HFF-Myc (cell line): Measurements from ENCODE around the gene KCNJ6.
"Not testable (repeated sequence)": the region's sequence is repeated elsewhere in the genome, so short reads cannot be mapped to it uniquely, and the experiment has no call there.

Experiments used
- DNase-seq: peaks from one replicate; pipeline ENCODE4 v3.0.0-alpha.2; 2011; ENCODE audit warnings: low read depth; ENCODE audit errors: extremely low read depth
- H3K4me3 ChIP-seq: replicated peaks from 2 replicates; pipeline ENCODE4 v1.5.1; 2011; ENCODE audit warnings: low read depth, mild to moderate bottlenecking, control low read depth, low read length
- TF ChIP-seq, protein P1 (sequence below): IDR thresholded peaks from 2 replicates; pipeline ENCODE4 v1.5.1; 2012; ENCODE audit warnings: mild to moderate bottlenecking, low read depth, low read length, control low read depth; ENCODE audit errors: missing control alignments

KCNJ6 gene

DNA sequence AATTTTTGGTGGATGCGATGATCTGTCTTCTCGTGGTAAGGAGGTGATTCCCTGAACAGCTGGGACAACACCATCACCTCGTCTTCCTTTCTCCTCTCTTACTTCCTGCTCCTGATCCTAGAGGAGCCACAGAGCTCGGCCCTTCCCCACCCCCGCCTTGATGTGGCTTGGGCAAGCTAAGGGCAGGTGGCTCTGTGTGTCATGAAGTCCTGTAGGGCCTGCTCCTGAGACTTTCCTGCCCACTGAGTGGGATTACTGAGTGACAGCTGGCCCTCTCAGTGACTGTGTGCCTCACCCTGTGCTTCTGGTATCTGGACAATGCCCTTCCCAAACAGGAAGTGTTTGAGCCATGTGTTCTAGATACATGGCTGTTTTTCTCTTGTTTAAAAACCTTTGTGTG lies 153.0 kb downstream of the KCNJ6 start:
- no peak for DNase-seq
- TF ChIP-seq, protein P1, sequence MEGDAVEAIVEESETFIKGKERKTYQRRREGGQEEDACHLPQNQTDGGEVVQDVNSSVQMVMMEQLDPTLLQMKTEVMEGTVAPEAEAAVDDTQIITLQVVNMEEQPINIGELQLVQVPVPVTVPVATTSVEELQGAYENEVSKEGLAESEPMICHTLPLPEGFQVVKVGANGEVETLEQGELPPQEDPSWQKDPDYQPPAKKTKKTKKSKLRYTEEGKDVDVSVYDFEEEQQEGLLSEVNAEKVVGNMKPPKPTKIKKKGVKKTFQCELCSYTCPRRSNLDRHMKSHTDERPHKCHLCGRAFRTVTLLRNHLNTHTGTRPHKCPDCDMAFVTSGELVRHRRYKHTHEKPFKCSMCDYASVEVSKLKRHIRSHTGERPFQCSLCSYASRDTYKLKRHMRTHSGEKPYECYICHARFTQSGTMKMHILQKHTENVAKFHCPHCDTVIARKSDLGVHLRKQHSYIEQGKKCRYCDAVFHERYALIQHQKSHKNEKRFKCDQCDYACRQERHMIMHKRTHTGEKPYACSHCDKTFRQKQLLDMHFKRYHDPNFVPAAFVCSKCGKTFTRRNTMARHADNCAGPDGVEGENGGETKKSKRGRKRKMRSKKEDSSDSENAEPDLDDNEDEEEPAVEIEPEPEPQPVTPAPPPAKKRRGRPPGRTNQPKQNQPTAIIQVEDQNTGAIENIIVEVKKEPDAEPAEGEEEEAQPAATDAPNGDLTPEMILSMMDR = no peak
- H3K4me3 ChIP-seq = no peak overlapping the region

- no peak for DNase-seq
- TF ChIP-seq, protein P1 = no peak
- H3K4me3 ChIP-seq = no peak overlapping the region
These were observed 153.7 kb downstream of the KCNJ6 start for GRCh38 chr21:37762606-37763005.

- not testable (repeated sequence) for DNase-seq, H3K4me3 ChIP-seq
These were observed 154.9 kb downstream of the KCNJ6 start for GRCh38 chr21:37761406-37761805.

DNA sequence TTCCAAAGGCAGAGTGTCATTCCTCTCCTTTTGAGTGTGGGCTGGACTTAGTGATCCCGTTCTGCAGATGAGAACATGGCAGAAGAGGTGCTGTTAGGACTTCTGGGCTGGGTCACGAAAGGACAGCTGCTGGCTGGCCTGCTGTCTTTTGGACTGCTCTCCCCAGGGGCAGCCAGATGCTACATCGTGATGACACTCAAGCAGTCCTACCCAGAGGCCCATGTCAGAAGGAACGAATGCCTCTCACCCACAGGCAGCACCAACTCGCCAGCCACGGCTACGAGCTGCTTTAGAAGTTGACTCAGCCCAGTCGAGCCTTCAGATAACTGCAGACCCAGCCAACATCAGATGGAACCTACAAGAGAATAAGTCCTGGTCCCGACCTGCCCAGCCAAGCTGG lies 156.5 kb downstream of the KCNJ6 start:
- TF ChIP-seq, protein P1 = no peak
- H3K4me3 ChIP-seq = no peak overlapping the region
- DNase-seq = no peak

- no peak for DNase-seq
- TF ChIP-seq, protein P1 = peak; percentile 55
- H3K4me3 ChIP-seq = no peak overlapping the region
These were observed 157.3 kb downstream of the KCNJ6 start for GRCh38 chr21:37758982-37759381.

GRCh38 chr21:37757606-37758376 lies 158.5 kb downstream of the KCNJ6 start:
- DNase-seq = no peak
- H3K4me3 ChIP-seq = no peak overlapping the region
- TF ChIP-seq, protein P1 = no peak

DNA sequence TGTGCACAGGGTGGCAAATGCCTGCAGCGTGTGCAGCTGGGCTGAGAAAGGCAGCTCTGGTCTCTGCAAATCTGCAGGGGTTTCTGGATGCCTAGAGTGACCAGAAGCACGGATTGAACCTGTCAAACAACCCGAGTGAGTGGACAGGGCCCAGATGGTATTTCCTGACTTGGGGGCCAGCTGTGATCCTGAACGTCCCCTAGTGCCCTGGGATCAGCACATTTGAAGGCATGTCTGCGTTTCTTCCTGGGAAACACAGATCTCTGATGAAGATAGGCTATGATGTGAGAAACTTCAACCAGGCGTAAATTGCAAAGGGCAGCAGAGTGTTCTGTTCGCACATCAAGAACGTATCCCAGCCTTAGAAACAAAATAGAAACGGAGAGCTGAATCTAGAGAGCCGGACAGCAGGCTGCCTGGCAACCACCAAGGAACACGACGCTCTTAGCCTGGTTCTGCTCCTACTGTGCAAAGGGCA lies 163.1 kb downstream of the KCNJ6 start:
- H3K4me3 ChIP-seq = no peak overlapping the region
- TF ChIP-seq, protein P1 = no peak
- DNase-seq = no peak
